Kidney (tissue), 14 donors: ENCODE measurements around the gene SLC38A11. TPM values are rescaled to one million over a fixed set of nuclear protein-coding genes. Genes with fewer than 3 reads are reported as not detected.
A peak's percentile ranks its signal among the peaks of the same experiment; 100 is the strongest.
"Not testable (repeated sequence)": the region's sequence is repeated elsewhere in the genome, so short reads cannot be mapped to it uniquely, and the experiment has no call there.

Source experiments
- DNase-seq, 5 donors: peaks; one replicate each; pipeline ENCODE4 v3.0.0-alpha.2; 2013 to 2020
- FAIRE-seq: peaks from 2 replicates; lab custom pipeline; 2012; peaks lifted over from hg19 to GRCh38; lab: Jason Lieb, UNC
- H3K27ac ChIP-seq, 2 donors: one replicate each; pipeline ENCODE4 v1.7.0; 2013; ENCODE audit warnings: low read depth in 2 of 2, low read length in 2 of 2, inconsistent platforms in 1 of 2
- H3K27me3 ChIP-seq: one replicate; pipeline ENCODE4 v1.7.1; 2013; ENCODE audit warnings: low read length, inconsistent platforms; ENCODE audit not compliant: control insufficient read depth, insufficient read depth
- H3K36me3 ChIP-seq, 3 donors: one replicate each; pipeline versions ENCODE4 v1.7.0 to v1.7.1; 2013; ENCODE audit warnings: low read length in 3 of 3, control low read depth in 1 of 3, inconsistent platforms in 1 of 3; ENCODE audit not compliant: insufficient read depth in 3 of 3, control insufficient read depth in 2 of 3
- H3K4me1 ChIP-seq, 3 donors: one replicate each; pipeline versions ENCODE4 v1.7.0 to v1.7.1; 2013; ENCODE audit warnings: low read length in 3 of 3, inconsistent platforms in 1 of 3, low read depth in 1 of 3; ENCODE audit not compliant: control insufficient read depth in 2 of 3, insufficient read depth in 2 of 3
- H3K4me3 ChIP-seq, 3 donors: one replicate each; pipeline versions ENCODE4 v1.7.0 to v1.8.1; 2013; ENCODE audit warnings: low read length in 3 of 3, control low read depth in 1 of 3, inconsistent platforms in 1 of 3
- H3K9ac ChIP-seq, 3 donors: one replicate each; pipeline versions ENCODE4 v1.7.0 to v1.7.1; 2013; ENCODE audit warnings: low read length in 3 of 3, control low read depth in 1 of 3, inconsistent platforms in 1 of 3
- H3K9me3 ChIP-seq, 3 donors: one replicate each; pipeline versions ENCODE4 v1.7.0 to v1.7.1; 2013; ENCODE audit warnings: low read length in 3 of 3, control low read depth in 1 of 3, inconsistent platforms in 1 of 3; ENCODE audit not compliant: control insufficient read depth in 2 of 3, insufficient read depth in 1 of 3
- intact Hi-C: fragments of 100-400 bp; cut with DNase I; formaldehyde crosslinking; loops from one replicate; pipeline ENCODE4 v1.11.1; 2022
- polyA plus RNA-seq: library from polyadenylated mRNA; stranded (reverse); fragments of 350-450 nt; fragmentation: Illumina TruSeq; extraction: RNeasy Lipid Tissue Mini Kit (QIAGEN cat#74804); gene quantifications from one replicate; pipeline ENCODE4 v1.2.3, GENCODE V29; 2014; ENCODE audit warnings: low read depth, low replicate concordance; ENCODE audit not compliant: insufficient read depth
- total RNA-seq: library from RNA; stranded (reverse); fragmentation: NEBNext Ultra II Directional; extraction: Animal tissue kit (Norgen Biotek cat#: 25700); gene quantifications from one replicate; pipeline ENCODE4 v1.2.1, GENCODE V29; 2021
- TF ChIP-seq, protein P1 (sequence below): IDR thresholded peaks from 3 replicates; pipeline ENCODE4 v1.5.1; 2012; ENCODE audit warnings: mild to moderate bottlenecking, moderate library complexity, borderline replicate concordance; ENCODE audit not compliant: insufficient read depth; ENCODE audit errors: extremely low read depth
- donor health status: control.
- donor health status: control.
- donor health status: control.
- donor health status: control.
- donor health status: control.
- donor health status: DM: yes; HTN: yes; CAD: no.
- donor health status: Normal renal cell carcinoma (clear cell type).

SLC38A11 gene
- total and polyA plus RNA-seq, 2 donors from 2014 or later: 6.5 to 20.0 TPM

DNA sequence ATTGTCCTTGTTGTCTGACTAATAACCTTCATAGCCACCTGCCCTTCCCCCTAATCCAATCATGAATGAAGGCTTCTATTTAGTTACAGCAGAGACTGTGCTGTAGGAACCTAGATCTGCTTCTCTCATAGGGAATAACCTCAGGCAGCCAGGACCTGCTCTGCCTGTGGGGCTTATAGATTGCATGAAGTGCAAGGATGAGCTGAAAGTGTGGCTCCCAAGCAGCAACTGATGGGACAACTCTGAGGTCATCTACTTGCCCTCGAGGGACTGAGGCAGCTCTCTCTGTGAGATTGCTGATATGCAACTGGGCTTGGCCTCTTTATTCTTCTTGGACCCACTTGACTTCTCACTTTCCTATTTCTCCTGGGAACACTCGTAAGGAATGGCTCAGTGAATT is 23.8 kb upstream of the SLC38A11 start:
- intact Hi-C loops: no loop called here

DNA sequence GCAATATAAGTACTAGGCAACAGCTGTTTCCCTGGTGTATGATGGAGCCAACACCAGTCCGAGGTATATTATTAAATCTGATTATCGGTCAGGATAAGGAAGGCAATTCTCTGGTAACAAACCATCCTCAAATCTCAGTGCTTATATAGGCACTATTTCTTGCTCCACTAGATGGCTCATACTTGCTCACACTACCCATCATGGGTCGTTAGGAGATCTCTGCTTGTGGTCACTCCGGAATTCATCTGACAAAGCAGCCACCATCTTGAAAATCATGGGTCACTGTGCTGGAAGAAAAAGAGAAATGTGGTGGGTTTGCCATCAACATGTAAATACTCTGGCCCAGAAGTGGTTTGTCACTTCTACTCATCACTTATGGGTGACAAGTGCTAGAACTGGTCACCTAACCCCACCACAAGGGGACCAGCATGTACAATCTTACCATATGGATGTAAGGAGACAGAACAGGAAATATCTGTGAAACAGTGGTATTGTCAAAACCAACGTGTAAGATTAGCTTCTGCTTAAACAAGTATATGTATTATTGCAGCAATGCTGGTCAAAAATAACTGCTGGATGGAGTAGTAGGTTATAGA is 21.6 kb upstream of the SLC38A11 start:
- H3K4me1 ChIP-seq, H3K4me3 ChIP-seq, H3K9me3 ChIP-seq, H3K27ac ChIP-seq, H3K9ac ChIP-seq, H3K36me3 ChIP-seq, intact Hi-C loops, FAIRE-seq, H3K27me3 ChIP-seq, DNase-seq: not testable (repeated sequence)

More for the DNA sequence above, 23.8 kb upstream of the SLC38A11 start:
- Histone ChIP-seq H3K27me3 (no peaks in the 10 kb centered on the region), H3K4me3 (no peak overlapping the region), H3K36me3 (no peaks in the 10 kb centered on the region), H3K9me3 (no peaks in the 10 kb centered on the region), H3K9ac (no peak overlapping the region), H3K27ac (no peak overlapping the region), H3K4me1 (no peaks in the 10 kb centered on the region)
- DNase-seq (no peak), FAIRE-seq (no peak)
- TF ChIP-seq, protein P1, sequence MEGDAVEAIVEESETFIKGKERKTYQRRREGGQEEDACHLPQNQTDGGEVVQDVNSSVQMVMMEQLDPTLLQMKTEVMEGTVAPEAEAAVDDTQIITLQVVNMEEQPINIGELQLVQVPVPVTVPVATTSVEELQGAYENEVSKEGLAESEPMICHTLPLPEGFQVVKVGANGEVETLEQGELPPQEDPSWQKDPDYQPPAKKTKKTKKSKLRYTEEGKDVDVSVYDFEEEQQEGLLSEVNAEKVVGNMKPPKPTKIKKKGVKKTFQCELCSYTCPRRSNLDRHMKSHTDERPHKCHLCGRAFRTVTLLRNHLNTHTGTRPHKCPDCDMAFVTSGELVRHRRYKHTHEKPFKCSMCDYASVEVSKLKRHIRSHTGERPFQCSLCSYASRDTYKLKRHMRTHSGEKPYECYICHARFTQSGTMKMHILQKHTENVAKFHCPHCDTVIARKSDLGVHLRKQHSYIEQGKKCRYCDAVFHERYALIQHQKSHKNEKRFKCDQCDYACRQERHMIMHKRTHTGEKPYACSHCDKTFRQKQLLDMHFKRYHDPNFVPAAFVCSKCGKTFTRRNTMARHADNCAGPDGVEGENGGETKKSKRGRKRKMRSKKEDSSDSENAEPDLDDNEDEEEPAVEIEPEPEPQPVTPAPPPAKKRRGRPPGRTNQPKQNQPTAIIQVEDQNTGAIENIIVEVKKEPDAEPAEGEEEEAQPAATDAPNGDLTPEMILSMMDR: no peak

DNA sequence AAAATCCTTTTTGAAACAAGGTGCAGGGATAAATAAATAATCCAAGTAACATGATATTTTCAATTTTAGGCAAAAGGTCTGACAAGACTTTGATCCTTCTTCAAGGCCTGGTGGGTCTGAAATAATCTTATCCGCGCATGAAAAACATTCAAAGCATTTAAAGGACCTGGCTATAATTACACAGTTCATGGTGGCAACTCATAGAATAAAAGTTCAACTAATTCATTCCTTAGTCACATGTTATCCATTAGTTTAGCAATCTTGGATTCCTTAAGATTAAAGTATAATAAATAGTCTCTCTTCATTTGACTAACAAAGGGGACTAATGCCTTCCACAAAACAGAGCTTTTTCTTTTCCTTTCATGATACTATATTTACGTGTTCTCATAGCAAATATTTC is 21.0 kb upstream of the SLC38A11 start:
- intact Hi-C loops: no loop called here
- DNase-seq (peak in 2 of 5 donors; percentile 31 to 34), FAIRE-seq (no peak)
- H3K27ac ChIP-seq: no peak overlapping the region
- H3K9ac ChIP-seq: no peak overlapping the region
- no peaks in the 10 kb centered on the region for H3K36me3 ChIP-seq
- no peaks in the 10 kb centered on the region for H3K27me3 ChIP-seq
- TF ChIP-seq, protein P1: no peak
- H3K4me1 ChIP-seq: no peaks in the 10 kb centered on the region
- H3K4me3 ChIP-seq: no peak overlapping the region
- no peaks in the 10 kb centered on the region for H3K9me3 ChIP-seq

DNA sequence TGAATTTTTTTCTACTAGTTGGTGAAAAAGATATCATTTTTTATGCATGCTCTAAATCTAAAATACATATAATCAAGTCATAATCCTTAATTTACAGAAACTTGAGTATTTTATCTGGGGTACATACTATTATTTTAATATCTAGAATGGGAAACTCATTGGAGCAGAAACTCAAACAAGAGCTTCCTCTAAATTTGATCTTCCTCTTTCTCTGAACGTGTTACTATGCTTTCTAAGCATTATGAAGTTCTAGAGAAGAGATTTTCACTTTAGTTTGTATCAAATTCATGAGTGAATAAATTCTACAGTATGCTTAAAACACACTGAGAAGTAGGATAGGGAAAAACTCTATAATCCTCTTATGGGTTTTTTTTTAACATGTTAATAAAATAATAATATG is 20.6 kb upstream of the SLC38A11 start:
- DNase-seq (no peak), FAIRE-seq (peak; percentile 65)
- Histone ChIP-seq H3K9me3 (no peaks in the 10 kb centered on the region), H3K9ac (no peak overlapping the region), H3K36me3 (no peaks in the 10 kb centered on the region), H3K27me3 (no peaks in the 10 kb centered on the region), H3K4me1 (no peaks in the 10 kb centered on the region), H3K4me3 (no peak overlapping the region), H3K27ac (no peak overlapping the region)
- TF ChIP-seq, protein P1: no peak
- intact Hi-C loops: no loop called here
